Fibroblast of skin of left quadriceps (primary cell): ENCODE measurements around the gene MRPL34.

Experiments used
- DNase-seq, 2 experiments: peaks; one replicate each; pipeline ENCODE4 v3.0.0-alpha.2; 2013; ENCODE audit warnings: low read depth in 2 of 2

MRPL34 gene

GRCh38 chr19:17309198-17309964 is 3.7 kb downstream of the MRPL34 start, which contains the start of gene DDA1:
Gene DDA1, plus strand, starts transcription at chr19:17309563. Its CDS starts 92 bp downstream, at chr19:17309655.
- peak; percentile 100 for DNase-seq

GRCh38 chr19:17309965-17310461 is 4.3 kb downstream of the MRPL34 start:
- DNase-seq = no peak

- DNase-seq = no peak
Observed at GRCh38 chr19:17311455-17312188, 6.0 kb downstream of the MRPL34 start.

GRCh38 chr19:17312189-17313113 is 6.8 kb downstream of the MRPL34 start:
- no peak for DNase-seq

- no peak for DNase-seq
Observed at GRCh38 chr19:17314007-17314593, 8.4 kb downstream of the MRPL34 start.

- no peak for DNase-seq
Observed at GRCh38 chr19:17318966-17319365, 13.3 kb downstream of the MRPL34 start.

GRCh38 chr19:17319473-17320238 is 14.0 kb downstream of the MRPL34 start:
- DNase-seq = no peak

- DNase-seq = no peak
Observed at GRCh38 chr19:17320435-17320834, 14.8 kb downstream of the MRPL34 start.

- no peak for DNase-seq
Observed at GRCh38 chr19:17321655-17322489, 16.2 kb downstream of the MRPL34 start.

GRCh38 chr19:17322854-17323253 is 17.2 kb downstream of the MRPL34 start:
- DNase-seq = no peak

- no peak for DNase-seq
Observed at GRCh38 chr19:17323300-17323963, 17.8 kb downstream of the MRPL34 start.

GRCh38 chr19:17323964-17324332 is 18.3 kb downstream of the MRPL34 start:
- DNase-seq = no peak

GRCh38 chr19:17324357-17325114 is 18.9 kb downstream of the MRPL34 start:
- no peak for DNase-seq

GRCh38 chr19:17325133-17325532 is 19.5 kb downstream of the MRPL34 start:
- DNase-seq = no peak

- no peak for DNase-seq
Observed at GRCh38 chr19:17325881-17326594, 20.4 kb downstream of the MRPL34 start.

GRCh38 chr19:17326595-17326966 is 20.9 kb downstream of the MRPL34 start:
- DNase-seq = no peak

- DNase-seq = no peak
Observed at GRCh38 chr19:17327068-17327653, 21.5 kb downstream of the MRPL34 start.
